Heart left ventricle (tissue), 13 donors: Measurements from ENCODE around the gene ARHGAP23.

Experiments used
- CTCF ChIP-seq, 12 donors: fragments of 200-600 bp; sonication (generic) in 4 of 12; IDR thresholded peaks; one replicate each; pipeline versions ENCODE4 v1.5.0 to v1.8.0; 2018 to 2022; ENCODE audit warnings: antibody characterized with exemption in 12 of 12, mild to moderate bottlenecking in 5 of 12
- POLR2A ChIP-seq, 2 donors: fragments of 450-650 bp; IDR thresholded peaks; one replicate each; pipeline ENCODE4 v1.6.1; 2017; ENCODE audit warnings: antibody characterized with exemption in 2 of 2, mild to moderate bottlenecking in 2 of 2, moderate library complexity in 2 of 2
- donor health status: ischemic (EF 13 %, LVEDD 7.1; RV severe dilation, severe dysfunction).
- donor health status: DM: no; HTN: yes; CAD: no.
- donor health status: DM: no; HTN: no; CAD: no.
- donor health status: ischemic (EF 25% LVEDD 6.9; RV normal size, moderate dysfunction).
- donor health status: ischemic (EF 25% LVEDD 5.7; RV mildly dilated, moderate dysfunction).
- donor health status: ischemic (EF 35%, LVEDD 5.7; RV mildly dilated, moderate dysfunction).
- donor health status: nonischemic (EF 11% LVEDD 7.7; RV severe dilation, severe dysfunction).
- donor health status: DM: yes; HTN: yes; CAD: no.
- donor health status: PGD.
- donor health status: ischemic (EF 29% LVEDD 5.4; RV normal size, mild dysfunction).
- donor health status: nonischemic (EF 23%, LVEDD 6.1; RV moderate dilation, normal function).

GRCh38 chr17:38534498-38534885, 106.2 kb downstream of the ARHGAP23 start:
- TF ChIP-seq CTCF (IDR thresholded peaks at IDR 0.05), result no peak
- TF ChIP-seq POLR2A (IDR thresholded peaks at IDR 0.05), result no peak
